Measurements from ENCODE around the gene MC1R.

- TF ChIP-seq CTCF (IDR thresholded peaks at IDR 0.05; ENCODE audit: low read depth, low read length) (no peak), MAX (IDR thresholded peaks at IDR 0.05; ENCODE audit: low read depth, low read length) (no peak), POLR2A (IDR thresholded peaks at IDR 0.05; ENCODE audit: extremely low read depth, insufficient read length) (no peak)
Measured at GRCh38 chr16:89911375-89911774, 7.3 kb upstream of the MC1R start.
